ENCODE data around the gene SFXN5.
"Not testable (repeated sequence)": the region's sequence is repeated elsewhere in the genome, so short reads cannot be mapped to it uniquely, and the experiment has no call there.

The SFXN5 gene

GRCh38 chr2:73103018-73103542 is 31.6 kb upstream of the SFXN5 start:
- DNase-seq (ENCODE audit: insufficient read length, low spot score) (no peak), FAIRE-seq (no peak)

DNA sequence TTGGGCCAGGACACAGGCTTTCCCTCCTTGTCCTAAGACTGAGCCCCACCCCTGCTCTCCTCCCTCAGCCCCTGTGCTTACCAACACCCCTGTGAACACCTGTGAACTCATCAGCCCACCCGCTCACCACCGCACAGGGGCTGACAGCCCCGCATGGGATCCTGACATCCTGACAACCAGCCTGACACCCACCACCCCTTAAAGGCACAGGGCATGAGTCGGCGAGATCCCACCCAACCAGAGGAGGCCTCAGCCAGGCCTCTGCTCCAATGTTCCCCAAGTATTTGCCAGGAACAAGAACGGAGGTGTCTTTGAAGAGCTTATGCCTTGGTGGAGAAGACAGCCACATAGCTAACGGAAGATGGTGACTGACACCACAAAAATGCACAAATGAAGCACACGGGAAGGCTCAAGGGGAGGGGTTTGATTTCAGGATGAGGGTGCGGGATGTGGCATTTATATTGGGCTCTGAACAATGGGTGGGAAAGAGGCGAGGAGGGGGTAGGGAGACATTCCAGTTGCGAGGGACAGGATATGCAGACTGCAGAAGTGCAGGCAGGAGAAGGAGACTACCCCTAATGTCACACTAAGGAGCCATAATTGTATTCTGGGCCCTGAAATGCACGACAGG is 30.2 kb upstream of the SFXN5 start:
- DNase-seq (ENCODE audit: insufficient read length, low spot score) (no peak), FAIRE-seq (no peak)

GRCh38 chr2:73100956-73101355 is 29.4 kb upstream of the SFXN5 start:
- no peak for FAIRE-seq
- no peak for DNase-seq (ENCODE audit: insufficient read length, low spot score)

GRCh38 chr2:73099486-73099885 is 28.0 kb upstream of the SFXN5 start:
- no peak for FAIRE-seq

GRCh38 chr2:73095910-73096309 is 24.4 kb upstream of the SFXN5 start:
- no peak for FAIRE-seq

More at GRCh38 chr2:73099486-73099885, 28.0 kb upstream of the SFXN5 start:
- no peak for DNase-seq (ENCODE audit: insufficient read length, low spot score)

DNA sequence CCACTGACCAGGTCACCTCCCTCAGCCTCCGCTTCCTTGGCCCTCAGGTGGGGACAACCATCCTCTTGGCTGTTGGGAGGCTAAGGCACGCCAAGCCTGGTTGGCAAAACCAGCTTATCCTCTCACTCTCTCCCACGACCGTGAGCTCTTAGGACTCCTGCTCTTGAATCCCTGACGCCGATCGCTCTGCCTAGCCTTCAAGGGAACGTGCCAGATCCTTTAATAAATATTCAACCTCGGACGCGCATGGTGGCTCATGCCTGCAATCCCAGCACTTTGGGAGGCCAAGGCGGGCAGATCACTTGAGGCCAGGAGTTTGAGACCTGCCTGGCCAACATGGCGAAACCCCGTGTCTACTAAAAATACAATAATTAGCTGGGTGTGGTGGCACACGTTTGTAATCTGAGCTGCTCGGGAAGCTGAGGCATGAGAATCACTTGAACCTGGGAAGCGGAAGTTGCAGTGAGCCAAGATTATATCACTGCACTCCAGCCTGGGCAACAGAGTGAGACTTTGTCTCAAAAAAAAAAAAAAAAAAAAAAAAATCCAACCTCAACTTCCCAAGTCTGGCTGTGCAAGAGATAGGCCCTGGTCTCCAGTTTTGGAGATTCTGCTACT is 22.2 kb upstream of the SFXN5 start:
- not testable (repeated sequence) for DNase-seq (ENCODE audit: insufficient read length, low spot score); FAIRE-seq

More at GRCh38 chr2:73095910-73096309, 24.4 kb upstream of the SFXN5 start:
- DNase-seq (ENCODE audit: insufficient read length, low spot score) = no peak

GRCh38 chr2:73092146-73092783 is 20.8 kb upstream of the SFXN5 start:
- DNase-seq (ENCODE audit: insufficient read length, low spot score) (no peak), FAIRE-seq (no peak)

- no peak for FAIRE-seq
Measured at GRCh38 chr2:73091696-73092095, 20.2 kb upstream of the SFXN5 start.

DNA sequence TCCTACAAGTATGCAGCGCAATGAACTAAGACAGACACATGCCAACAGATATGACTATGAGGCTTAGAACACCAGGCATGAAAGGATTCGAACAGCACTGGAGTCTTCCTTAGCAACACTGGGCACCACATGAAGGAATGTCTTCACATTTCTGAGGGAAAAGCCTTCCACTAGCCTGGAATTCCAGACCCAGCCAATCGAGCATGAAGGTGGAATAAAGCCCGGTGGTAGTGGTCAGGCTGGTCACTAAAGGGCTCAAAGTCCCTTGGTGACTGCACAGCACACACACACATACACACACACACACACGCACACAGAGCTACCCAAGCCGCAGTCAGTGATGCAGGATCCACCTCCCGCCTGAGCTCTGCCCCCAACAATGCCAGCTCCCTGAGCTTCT is 19.7 kb upstream of the SFXN5 start:
- no peak for FAIRE-seq
- DNase-seq (ENCODE audit: insufficient read length, low spot score) = no peak

More at GRCh38 chr2:73091696-73092095, 20.2 kb upstream of the SFXN5 start:
- DNase-seq (ENCODE audit: insufficient read length, low spot score) = no peak

DNA sequence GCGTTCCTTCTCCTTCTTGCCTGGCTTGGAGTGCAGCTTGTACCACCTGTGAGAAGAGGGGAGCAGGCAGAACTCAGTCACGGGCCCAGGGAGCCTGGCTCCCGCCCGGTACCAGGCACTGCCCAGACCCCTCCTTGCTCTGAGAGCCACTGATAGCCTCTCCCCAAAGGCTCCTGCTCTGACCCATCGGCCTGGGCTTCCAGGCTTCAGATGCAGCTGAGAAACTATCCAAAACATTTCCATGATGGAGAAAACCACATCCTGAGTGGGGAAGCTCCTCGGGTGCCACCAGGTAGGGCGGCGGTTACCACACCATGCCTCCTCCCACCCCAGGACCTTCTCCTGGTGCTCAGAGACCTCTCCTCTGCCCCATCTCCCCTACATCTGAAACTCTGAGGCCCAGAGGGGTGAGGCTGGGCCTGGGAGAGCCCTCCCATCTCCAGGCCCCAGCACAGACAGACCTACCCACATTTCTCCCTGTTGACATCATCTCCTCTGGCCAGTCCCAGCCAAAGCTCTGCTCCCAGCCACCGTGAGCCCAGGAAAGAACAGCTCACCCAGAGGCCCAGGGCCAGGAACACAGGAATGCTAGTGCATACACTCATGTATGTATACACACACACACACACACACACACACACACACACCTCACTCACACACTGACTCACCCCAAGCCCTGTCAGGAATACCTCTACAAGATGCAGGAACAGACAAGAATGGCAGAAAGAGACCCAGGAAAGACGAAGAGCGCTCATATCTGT is 17.9 kb upstream of the SFXN5 start:
- no peak for DNase-seq (ENCODE audit: insufficient read length, low spot score)
- FAIRE-seq = no peak

GRCh38 chr2:73088703-73089102 is 17.2 kb upstream of the SFXN5 start:
- FAIRE-seq (no peak), DNase-seq (ENCODE audit: insufficient read length, low spot score) (no peak)

DNA sequence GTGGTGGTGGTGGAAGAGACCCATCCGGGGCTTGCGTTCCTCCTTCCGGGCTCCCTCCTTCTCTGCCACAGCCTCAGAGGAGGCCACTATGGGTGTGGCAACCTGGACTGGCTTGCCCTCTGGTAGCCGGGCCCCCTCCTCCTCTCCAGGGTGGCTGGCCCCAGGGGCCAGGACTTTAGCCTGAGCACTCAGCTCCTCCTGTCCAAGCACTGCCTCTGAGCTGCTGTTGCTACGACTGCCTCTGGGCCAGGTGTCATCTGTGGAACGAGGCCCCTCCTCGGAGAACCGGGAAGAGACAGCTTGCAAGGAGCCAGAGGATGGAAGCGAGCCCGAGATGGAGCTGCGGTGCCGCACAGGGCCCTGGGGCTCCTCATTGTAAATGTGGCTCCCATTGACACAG is 16.7 kb upstream of the SFXN5 start:
- FAIRE-seq = no peak
- DNase-seq (ENCODE audit: insufficient read length, low spot score) = no peak

GRCh38 chr2:73087311-73087710 is 15.8 kb upstream of the SFXN5 start:
- DNase-seq (ENCODE audit: insufficient read length, low spot score) = no peak
- FAIRE-seq = no peak

- peak; percentile 82 for FAIRE-seq
Measured at GRCh38 chr2:73085691-73086090, 14.2 kb upstream of the SFXN5 start.

GRCh38 chr2:73084971-73085370 is 13.5 kb upstream of the SFXN5 start:
- no peak for DNase-seq (ENCODE audit: insufficient read length, low spot score)
- FAIRE-seq = no peak

More at GRCh38 chr2:73085691-73086090, 14.2 kb upstream of the SFXN5 start:
- DNase-seq (ENCODE audit: insufficient read length, low spot score) = peak; percentile 74

- DNase-seq (ENCODE audit: insufficient read length, low spot score) (no peak), FAIRE-seq (no peak)
Measured at GRCh38 chr2:73083886-73084800, 12.6 kb upstream of the SFXN5 start.

DNA sequence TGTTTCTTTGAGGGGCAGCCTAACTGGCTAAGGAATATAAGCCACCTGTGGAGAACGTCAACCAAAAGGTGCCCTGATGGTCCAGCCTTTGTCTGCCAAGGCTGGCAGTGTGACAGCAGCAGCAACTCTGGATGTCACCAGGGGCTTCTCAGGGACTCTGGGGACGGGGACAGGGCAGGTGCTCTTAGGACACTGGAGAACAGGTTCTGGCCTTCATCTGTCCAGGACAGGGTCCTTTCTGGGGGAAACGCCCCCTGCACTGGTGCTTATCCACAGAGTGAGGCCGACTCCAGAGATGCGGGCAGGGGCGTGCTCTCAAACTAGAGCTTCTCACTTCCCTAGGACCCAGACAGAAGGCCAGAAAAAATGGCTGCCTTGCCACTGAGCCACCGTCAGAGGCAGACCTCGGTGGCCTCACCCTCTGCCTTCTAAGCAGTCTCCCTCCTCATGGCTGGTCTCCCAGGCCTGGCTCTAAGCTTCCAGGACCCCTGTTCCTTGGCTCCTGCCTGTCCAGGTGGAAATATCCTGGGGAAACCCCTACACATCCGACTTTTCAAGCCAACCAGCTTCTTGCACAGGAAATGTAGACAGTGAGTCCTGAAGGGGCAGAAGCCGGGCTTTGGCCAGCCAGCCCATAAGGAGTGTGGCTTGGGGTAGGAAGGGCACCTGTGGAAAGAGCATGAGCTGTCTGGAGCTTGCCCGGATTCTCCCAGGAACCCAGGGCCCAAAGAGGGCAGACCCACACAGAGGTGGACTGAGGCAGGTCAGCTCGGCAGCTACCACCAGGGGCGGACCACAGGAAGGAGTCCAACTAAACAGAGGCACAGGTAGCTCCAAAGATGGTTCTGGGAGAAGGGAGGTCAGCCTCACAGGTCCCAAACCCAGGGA is 11.3 kb upstream of the SFXN5 start:
- FAIRE-seq (no peak), DNase-seq (ENCODE audit: insufficient read length, low spot score) (no peak)

DNA sequence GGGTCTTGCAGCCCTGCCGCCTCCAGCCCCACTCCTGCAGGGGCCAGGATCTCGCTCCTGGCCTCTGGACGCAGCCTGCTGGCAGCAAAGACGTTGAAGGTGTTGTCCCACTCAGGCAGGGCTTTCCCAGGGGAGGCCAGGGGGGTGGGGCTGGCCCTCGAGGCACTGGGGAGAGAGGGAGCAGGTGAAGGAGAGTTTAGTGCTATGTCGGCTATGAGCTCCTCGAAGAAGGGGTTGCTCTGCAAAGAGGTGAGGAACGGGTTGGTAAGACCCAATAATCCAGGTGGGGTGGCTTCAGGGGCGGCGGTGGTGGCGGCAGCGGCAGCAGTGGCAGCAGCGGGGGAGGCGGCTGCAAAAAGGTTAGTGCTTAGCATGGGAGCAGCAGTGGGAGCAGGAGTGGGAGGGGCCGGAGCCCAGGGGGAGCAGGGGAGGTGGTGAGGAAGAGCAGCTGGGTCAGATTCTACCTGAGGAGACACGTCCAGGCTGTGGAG is 9.7 kb upstream of the SFXN5 start:
- DNase-seq (ENCODE audit: insufficient read length, low spot score) (no peak), FAIRE-seq (no peak)

Measured in GM19239 (cell line).